C4-2B (cell line): ENCODE results near the gene KANK4.

ENCODE experiments used
- CTCF ChIP-seq: fragments of 450-650 bp; conservative IDR thresholded peaks from 2 replicates; pipeline ENCODE4 v1.5.1; 2017; ENCODE audit warnings: mild to moderate bottlenecking
- ZFX ChIP-seq: fragments of 450-650 bp; IDR thresholded peaks from 2 replicates; pipeline ENCODE4 v1.6.1; 2017

- TF ChIP-seq CTCF, result no peak
- TF ChIP-seq ZFX, result no peak
These were observed 83.7 kb downstream of the KANK4 start for GRCh38 chr1:62235576-62235975.
